Measurements from ENCODE around the gene MRPL33.

MRPL33 gene

DNA sequence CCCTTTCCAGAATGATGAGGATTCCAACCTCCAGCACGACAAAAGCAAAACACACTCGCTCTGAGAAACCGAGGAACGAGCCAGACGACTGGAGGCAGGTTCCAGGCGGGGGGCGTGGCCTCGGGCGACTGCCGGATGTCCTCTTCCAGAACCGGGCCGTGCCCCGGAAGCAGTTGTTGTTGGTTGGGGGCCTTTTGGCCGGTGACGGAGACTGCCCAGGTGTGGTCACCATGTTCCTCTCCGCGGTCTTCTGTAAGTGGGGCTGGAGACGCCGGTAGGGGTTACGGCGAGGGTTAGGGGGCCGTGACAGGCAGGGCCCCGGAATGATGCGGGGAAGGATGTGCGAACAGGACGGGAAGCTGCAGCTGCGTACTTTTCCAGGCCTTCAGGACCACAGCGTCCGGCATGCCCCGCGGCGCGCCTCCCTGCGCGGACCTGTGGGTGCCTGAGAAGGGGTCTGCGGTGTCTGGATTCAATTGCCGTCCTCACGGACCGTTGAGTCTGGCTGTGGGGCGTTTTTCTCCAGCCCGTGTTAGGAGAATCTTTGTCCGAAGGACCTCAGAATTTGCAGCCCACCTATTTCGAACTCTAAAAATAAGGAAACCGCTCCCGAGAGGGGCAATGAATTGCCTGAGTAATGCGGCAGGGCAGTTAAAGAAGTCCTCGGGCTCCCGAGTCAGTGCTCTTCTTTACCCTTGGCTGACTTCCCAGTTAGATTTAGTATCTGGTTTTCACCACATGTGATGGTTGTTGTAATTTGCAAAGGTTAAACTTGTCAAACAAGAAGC lies at the start of gene MRPL33:
MRPL33 (plus strand) TSS at position 172 of the 788 bp plus-strand sequence; CDS start at position 231, 59 bp downstream.
- peak; percentile 93 for DNase-seq

DNA sequence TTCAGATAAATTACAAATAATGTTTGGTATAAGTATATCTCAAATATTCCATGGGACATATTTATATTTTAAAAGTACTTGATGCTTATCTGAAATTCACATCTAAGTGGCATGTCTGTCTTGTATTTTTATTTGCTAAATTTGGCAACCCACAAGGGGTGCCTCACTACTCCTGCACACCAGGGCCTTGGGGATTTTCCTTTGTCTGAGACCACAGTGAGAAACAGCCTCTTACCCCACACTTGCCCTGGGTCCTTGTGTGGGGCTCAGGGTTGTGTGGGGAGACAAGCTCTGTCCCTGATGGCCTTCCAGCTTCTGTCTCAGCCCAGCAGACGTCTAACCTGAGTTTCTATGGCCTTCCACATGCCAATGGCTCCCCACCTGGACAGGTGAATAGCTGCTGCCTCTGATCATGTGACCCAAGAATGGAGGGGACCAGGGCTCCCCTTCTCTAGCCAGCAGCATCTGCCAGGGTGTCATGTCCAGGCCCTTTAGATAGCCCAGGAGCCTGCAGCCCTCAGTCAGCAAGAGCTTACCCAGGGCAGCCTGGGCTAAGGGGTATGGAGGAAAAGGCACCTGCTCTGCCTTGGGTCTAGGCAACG lies 49.5 kb upstream of the MRPL33 start:
- no peak for DNase-seq

DNA sequence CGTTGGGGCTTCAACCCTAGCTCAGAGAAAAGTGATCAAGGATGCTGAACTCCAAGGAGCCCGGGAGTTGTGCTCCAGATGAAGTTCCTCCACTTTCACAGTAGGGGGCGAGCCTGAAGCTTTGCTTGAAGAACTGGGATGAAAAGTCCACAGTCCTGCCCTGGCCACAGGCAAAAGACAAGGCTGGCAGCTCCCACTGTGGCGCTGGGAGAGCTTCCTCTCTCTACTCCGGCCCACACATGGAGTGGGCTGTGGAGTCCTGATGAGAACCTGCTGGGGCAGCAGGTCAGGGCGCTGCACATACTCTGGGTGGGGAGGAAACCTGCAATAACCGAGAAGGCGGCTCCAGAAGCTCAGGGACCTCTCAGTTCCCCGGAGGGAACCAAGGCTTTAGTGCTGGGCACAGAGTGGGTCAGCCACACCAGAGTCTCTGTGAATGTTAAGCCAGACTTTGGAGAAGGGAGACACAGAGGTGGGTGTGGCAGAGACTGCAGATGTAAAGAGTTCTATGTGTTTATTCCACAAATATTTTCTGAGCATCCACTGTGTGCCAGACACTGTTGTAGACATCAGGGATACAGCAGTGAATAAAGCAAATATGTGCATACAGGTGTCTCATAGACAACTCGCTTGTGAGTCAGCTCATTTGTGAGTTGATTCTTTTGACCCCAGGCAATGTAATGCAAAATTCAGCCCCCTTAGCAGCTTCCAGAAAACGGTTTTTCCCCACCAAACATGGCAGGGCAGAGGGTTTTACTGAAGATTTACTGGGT lies 48.0 kb upstream of the MRPL33 start:
- no peak for DNase-seq

DNA sequence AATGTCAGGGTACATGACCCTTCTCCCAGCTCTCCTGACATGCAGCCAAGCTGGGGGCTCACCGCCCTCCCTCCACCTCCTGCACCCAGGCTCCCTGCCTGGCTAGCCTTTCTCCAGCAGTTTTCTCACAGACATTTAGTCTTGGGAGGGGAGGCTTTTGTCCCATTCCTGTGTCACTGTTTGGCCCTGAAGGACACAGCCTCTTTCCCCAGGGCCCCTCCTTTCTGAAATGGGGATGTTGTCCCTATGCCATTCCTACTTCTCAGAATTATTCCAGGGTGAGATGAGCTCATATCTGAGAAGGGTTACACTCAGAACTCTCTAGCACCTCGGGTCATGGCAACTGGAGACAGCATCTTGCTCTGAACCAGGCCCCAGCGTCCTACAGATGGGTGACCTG lies 47.3 kb upstream of the MRPL33 start:
- no peak for DNase-seq

DNA sequence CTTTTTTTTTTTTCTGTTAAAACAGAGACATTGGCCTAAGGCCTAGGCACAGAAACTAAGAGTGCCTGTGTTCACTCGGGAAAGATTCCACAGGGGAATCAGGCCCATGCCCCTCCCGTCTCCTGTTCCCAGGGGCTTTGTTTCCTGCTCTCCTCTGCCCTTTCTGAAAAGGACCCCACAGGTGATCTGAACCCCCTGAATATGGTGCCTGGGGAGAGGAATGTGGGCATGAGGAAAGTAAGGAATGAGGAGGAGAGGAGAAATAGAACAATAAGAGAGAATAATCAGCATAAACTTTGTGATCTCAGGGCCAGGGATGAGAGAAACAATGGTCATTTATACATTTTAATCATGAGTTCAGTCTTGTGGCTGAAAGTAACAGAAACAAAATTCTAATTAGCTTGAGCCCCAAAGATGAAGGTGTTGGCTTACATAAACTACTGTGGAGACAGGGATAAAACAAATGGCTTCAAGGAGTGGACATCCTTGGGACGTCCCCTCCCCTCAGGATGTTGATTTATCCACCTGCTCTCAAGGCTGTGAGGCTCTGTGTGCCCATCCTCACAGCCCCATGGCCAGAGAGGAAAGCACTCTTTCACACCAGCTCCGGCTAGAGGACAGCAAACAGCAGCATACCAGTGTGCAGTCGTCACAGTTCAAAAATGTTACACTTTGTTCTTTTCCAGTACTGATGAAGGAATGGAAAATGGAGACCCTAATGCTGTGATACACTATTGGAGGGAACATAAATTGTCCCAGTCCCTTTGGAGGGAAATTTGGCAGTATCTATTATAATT lies 46.4 kb upstream of the MRPL33 start:
- DNase-seq: no peak

DNA sequence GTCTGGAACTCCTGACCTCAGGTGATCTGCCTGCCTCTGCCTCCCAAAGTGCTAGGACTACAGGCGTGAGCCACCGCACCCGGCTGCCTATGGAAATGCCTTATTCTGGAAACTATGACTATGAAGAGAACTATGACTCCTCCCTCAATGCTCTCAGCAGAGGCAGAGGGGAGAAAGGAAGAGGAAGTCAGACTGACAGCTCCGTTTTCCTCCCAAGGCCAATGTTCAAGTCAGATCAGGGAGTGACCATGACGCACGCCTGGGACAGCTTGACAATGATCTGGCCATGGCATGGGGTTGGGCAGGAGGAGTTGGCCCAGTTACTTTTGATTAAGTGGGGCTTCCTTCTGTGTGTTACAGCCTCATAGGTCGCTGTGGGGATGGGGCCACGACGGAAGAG lies 44.3 kb upstream of the MRPL33 start:
- no peak for DNase-seq

DNA sequence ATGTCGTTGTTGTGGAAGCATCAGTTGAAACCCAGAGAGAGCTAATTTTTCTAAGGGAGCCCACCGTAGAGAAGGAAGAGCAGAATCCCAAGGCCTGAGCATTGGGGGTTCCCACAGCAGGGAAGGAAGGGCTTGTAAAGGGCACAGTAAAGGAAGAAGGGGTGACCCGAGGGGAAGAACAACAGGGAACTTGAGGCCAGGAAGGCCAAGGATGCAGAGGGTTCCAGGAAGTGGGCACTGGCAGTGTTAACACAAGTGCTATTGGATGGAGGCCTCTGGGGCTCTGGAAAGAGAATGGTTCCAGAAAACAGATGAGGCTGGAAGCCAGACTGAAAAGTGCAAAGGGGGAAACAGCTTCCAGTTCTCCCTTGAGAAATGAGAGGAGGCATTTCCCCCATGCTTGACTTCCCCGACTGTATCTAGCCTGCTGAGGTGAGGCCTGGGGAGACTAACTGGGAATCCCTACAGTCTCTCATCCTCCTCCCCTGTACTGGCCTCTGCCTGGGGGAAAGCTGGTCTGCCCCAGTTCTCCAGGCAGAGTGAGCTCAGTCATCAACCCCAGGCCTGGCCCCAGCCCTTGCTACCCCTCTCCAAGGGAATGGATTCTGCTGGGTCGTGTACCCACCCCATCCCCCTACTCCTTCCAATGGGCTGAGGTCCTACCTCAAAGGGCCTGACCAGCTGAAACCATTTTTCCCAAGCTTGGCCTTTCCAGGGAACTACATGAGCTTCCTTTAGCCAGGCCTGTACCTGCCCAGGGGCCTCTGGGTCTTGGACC lies 43.2 kb upstream of the MRPL33 start:
- DNase-seq: no peak

DNA sequence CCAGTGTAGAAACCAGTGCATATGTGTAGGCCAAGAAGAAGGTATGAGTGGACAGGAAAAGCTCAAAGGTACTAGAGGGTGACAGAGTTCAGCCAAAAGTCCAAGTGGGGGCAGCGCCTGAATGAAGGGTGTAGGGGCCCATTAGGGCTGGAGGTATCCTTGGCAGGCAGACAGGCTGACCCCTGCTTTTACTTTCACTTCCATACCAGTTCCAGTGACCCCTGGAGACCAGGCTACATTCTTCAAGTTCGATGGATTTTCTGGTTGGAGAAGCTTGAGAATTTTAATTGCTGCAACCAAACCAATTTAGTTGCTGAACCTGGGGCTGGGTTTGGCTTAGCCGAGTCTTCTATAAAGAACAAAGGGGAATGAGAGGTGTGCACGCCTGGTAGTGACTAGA lies 42.3 kb upstream of the MRPL33 start:
- DNase-seq: no peak

DNA sequence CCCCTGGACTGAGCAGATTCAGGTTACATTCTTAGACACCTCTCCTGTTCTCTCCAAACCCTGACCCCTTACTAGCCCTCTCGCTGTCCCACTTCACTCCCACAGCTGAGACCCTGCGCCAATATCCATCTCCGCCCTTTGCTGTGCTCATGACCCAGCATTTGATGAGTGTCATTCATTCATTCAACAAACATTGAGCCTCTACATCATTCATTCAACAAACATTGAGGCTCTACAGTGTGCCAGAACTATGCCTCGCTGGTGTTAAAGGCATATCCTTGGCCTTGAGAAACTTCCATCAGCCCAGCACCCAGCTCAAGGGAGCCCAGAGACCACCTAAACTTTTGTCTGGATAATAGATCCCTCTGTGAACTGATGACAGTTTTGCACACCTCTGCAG lies 41.9 kb upstream of the MRPL33 start:
- no peak for DNase-seq

DNA sequence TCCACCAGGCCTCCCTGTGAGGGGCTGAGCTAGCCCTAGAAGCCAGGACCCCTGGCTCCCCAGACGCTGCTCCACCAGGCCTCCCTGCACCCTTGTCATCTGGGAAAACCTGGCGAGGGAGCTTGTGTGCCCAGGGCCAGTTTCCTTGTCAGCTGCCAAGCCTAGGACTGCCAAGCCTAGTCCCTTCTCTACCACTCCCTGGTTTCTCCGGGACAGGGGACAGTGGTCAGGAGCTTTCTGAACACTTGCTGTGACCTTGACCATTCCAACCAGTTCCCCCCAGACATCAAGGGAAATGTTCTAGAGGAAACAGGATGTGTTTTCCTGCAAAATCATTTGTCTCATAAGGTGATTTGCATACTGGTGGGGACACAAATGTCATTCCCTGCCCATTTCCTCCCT lies 41.3 kb upstream of the MRPL33 start:
- DNase-seq: no peak

DNA sequence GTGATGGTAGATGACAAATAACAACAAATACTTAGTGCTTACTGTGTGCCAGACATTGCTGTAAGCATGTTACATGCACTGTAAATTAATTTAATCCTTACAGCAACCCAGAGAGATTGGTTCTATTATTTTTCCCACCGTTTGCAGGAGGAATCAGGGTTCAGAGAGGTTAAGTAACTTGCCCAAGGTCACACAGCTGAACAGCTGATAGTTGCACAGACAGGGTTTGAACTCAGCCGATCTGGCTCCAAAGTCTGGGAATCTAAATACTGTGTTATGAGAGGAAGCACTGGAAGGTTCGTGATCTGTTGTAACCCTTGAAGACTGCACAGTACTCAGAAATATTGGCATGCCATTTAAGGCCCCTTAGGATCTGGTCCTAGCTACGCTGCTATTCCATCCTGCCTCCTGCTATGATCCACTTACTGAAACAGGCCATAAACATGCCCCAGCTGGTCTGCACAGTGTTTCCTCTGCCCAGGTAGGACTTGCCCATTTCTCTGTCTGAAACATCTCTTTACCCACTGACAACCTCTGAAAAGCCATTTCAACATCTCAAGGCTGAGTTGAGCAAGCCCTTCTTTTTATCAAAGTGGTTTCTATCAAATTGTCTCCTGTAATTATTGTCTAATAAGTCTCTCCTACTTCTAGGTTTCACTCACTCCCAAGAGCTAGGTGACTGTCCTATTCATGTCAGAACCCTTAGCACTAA lies 40.4 kb upstream of the MRPL33 start:
- DNase-seq: no peak

DNA sequence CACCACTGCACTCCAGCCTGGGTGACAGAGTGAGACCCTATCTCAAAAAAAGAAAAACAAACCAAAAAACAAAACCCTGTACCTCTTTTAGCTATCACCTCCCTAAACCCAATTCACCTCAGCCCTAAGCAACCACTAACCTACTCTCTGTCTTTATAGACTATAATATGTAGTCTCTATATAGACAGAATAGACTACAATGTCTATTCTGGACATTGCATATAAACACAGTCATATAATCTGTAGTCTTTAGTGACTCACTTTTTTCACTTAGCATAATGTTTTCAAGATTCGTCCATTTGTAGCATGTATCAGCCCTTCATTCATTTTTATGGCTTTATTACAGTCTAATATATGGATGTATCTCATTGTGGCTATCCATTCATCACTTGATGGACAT lies 37.2 kb upstream of the MRPL33 start:
- DNase-seq: no peak

DNA sequence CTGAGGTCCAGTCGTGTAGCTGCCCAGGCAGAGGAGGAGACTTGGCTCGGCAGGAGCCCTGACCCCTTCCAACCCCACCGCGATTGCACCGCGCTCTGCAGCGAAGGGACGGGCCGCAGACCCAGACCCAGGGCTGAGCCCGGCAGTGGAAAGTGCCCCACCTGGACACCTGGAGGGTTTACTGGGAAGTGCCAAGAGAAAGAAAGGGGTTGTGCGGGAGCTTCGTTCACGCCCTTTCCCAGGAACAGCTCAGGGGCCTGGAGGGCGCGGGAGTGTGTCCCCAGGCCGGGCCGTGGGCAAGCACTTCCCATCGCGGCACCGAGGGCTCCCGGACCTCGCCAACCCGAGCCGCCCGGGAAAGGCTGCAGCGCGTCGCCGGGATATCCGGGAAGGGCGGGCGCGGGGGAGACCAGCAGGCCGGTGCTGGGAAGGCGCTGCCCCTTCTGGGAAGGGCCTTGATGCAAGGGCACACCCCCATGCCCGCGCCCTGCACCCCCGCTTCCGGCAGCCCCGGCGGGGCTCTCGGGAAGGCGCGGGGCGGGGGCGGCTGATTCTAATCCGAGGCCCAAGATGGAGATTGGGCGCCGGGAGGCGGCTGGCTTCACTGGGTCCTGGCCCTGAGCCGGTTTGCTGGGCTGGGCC lies 36.1 kb upstream of the MRPL33 start:
- peak; percentile 71 for DNase-seq

DNA sequence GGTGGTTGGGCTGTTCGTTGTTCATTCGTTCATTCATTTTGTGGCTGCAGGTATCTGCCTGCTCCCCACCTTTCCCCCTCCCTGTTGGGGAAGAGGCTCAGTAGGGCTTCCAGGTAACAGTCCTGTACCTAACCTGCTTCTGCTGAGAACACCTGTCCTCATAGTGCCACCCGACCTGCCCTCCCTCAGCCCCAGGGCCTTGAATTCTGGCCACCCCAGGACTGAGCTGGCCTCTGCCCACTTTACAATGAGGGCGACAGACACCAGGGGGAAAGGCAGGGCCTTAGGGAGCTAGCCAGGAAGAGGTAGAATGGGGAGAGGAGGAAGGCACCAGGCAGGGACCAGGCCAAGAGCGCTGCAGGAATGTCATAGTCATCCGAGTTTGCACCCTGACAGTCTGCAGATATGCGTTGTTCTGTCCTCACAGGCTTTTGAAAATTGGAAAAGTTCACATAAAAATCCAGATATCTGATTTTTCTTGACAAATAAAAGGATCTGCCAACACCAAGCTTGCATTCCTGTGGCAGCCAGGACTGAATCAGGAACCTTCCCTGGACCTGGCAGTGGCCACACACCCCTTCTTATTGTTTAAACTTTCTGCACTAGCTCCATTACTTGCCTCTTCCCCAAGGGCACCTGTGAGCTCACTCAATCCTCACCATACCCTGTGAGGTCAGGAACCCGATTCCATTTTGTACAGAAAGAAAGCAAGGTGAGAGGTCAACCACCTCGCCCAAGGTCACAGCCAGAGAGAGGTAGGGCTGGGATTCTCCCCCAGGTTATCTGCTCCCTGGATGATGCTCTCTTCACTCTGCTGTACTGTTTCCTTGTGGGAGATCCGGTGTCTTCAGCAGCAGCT lies 35.3 kb upstream of the MRPL33 start:
- no peak for DNase-seq

DNA sequence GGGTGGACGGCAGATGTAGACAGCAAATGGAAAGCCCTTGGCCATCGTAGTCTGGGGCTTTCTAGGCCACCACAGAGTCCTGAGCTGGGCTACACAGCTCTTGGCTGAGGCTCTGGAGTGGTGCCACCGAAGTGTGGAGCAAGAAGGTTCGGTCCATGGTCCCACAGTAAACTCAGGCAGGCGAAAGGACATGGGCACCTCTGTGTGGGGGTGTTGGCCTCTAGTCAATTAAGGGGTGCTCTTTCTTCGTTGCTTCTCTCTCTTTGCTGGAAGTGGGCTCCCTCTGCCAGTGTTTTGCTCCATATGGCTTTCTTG lies 34.7 kb upstream of the MRPL33 start:
- DNase-seq: no peak

DNA sequence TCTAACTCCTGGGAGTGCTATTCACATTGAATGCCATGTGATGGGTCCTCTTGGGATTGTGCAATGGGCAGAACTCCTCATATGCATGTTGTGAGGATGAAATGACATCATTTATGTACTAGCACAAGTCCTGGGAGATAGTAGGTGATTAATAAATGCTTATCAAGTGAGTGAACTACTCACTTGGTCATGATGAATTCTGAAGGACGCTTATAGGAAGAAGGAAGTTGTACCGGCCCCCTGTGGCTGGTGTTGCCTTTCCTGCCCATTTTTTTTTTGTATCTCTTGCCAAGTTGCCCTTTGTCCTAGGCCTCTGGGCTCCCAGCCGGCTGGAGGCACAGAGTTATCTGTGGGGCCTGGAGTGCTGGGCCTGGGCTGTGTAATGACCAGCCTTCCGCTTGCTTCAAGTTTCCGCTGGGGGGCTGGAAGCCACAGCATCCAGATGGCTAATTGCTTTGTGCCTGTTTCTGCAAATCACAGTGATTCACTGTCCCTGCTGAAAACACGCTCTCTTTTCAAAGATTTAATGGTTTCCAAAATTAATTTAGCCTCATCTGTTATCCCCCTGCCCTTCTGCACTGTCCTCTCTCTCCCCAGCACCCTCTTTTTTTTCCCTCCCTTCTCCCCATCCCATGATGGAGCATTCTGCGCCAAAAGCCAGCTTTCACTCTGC lies 33.7 kb upstream of the MRPL33 start:
- DNase-seq: no peak

DNA sequence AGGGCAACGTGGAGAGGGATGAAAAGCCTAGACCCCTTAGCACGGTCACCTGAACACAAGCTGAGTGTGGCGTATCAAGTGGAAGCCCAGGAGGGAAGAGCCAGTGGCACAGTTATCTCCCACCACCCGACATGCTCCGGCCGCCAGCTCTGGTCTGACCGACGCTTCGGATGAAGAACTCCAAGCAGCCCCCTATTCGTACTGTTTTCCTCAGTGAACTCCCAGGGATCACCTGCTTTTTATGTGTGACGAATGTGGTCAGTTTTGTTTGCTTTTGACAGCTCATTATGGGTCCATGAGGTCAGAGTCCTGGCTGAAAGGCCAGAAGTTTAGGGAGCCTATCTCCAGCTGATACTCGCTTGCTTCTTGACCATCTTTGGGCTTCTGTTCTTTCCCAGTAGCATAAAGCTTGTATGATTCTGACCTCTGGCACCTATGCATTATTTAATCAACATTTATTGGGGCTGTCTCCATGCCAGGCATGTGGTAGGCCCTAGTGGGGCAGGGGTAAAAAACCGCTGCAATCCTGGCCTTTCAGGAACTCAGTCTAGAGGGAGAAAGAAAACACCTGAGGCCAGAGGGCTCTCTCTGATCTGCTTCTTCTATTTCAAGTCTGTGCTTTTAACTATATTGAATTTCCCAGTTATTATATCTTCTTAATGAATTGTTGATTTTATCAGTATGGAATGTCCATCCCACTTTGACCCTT lies 33.0 kb upstream of the MRPL33 start:
- DNase-seq: no peak

DNA sequence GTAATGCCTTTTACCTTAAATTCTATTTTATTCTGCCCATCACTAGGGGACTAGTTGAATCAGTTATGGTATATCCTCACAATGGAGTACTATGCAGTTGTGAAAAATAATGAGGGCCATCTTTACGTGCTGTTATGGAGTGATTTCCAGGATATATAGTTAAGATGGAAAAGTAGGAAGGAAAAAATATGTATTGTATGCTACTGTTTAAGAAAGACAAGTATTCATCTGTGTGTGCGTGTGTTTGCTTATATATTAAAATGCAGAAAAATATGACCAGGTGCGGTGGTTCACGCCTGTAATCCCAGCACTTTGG lies 32.5 kb upstream of the MRPL33 start:
- no peak for DNase-seq

DNA sequence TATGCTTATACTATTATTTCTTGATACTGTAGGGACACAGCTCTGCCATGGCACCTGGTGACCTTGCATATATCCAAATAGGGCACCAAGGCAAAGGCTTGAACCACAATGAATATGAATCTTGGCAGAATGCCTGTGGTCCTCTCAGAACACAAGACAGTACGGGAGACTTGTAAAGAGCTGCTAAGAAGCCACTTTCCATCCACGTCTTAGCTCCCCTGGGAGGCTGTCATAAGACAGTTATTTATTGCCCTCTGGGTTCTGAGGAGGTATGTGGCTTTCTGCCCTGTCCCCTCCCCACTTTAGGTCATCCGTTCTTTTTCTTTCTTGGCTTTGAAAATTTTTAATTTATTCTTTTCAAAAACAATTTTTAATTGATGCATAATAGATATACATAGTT lies 29.8 kb upstream of the MRPL33 start:
- no peak for DNase-seq
